GM19438 (cell line): ENCODE data around the gene ADCY7.
A peak's percentile ranks its signal among the peaks of the same experiment; 100 is the strongest.
"Not testable (repeated sequence)": the region's sequence is repeated elsewhere in the genome, so short reads cannot be mapped to it uniquely, and the experiment has no call there.

Source experiments
- ATAC-seq: cut with Tn5 transposase; IDR thresholded peaks from one replicate; pipeline ENCODE4 v1.9.1; 2021; ENCODE audit warnings: low read depth; ENCODE audit not compliant: unreplicated experiment

ADCY7 gene

GRCh38 chr16:50266337-50267091 lies at the start of gene ADCY7:
TSS of gene ADCY7 (plus strand) at chr16:50266551. CDS start at chr16:50288180, 21,629 bp downstream.
- peak; percentile 84 for ATAC-seq

- ATAC-seq: no peak
These were observed 46.9 kb upstream of the ADCY7 start for GRCh38 chr16:50219402-50219975.

- ATAC-seq: no peak
These were observed 42.1 kb upstream of the ADCY7 start for GRCh38 chr16:50224286-50224685.

- ATAC-seq: no peak
These were observed 39.2 kb upstream of the ADCY7 start for GRCh38 chr16:50227120-50227519.

- ATAC-seq: no peak
These were observed 38.7 kb upstream of the ADCY7 start for GRCh38 chr16:50227665-50228064.

- no peak for ATAC-seq
These were observed 37.9 kb upstream of the ADCY7 start for GRCh38 chr16:50228364-50228868.

GRCh38 chr16:50229149-50229726 lies 37.1 kb upstream of the ADCY7 start:
- no peak for ATAC-seq

GRCh38 chr16:50234771-50235556 lies 31.4 kb upstream of the ADCY7 start:
- ATAC-seq: no peak

GRCh38 chr16:50235581-50235980 lies 30.8 kb upstream of the ADCY7 start:
- no peak for ATAC-seq

- no peak for ATAC-seq
These were observed 28.0 kb upstream of the ADCY7 start for GRCh38 chr16:50238314-50238713.

GRCh38 chr16:50238868-50239301 lies 27.5 kb upstream of the ADCY7 start:
- no peak for ATAC-seq

- not testable (repeated sequence) for ATAC-seq
These were observed 23.3 kb upstream of the ADCY7 start for GRCh38 chr16:50243024-50243423.

- no peak for ATAC-seq
These were observed 22.2 kb upstream of the ADCY7 start for GRCh38 chr16:50244140-50244503.

GRCh38 chr16:50244504-50245416 lies 21.6 kb upstream of the ADCY7 start:
- ATAC-seq: no peak

- ATAC-seq: peak; percentile 65
These were observed 20.7 kb upstream of the ADCY7 start for GRCh38 chr16:50245417-50246298.

- peak; percentile 32 for ATAC-seq
These were observed 19.8 kb upstream of the ADCY7 start for GRCh38 chr16:50246299-50247122.

- no peak for ATAC-seq
These were observed 19.0 kb upstream of the ADCY7 start for GRCh38 chr16:50247123-50247905.
